ENCODE results near the gene CCDC190.

- TF ChIP-seq CTCF (IDR thresholded peaks at IDR 0.05 in 4 of 5, conservative IDR thresholded peaks at IDR 0.05 in 1 of 5) (no peak), POLR2A (IDR thresholded peaks at IDR 0.05) (no peak)
Measured at GRCh38 chr1:162910161-162910560, 49.2 kb upstream of the CCDC190 start.
